Cardiac fibroblast (primary cell): ENCODE measurements around the gene DRICH1.
A peak's percentile ranks its signal among the peaks of the same experiment; 100 is the strongest.

Experiments
- DNase-seq, 2 donors: peaks; one replicate each; pipeline versions ENCODE4 v3.0.0 to v3.0.0-alpha.2; 2010; ENCODE audit warnings: low read depth in 2 of 2
- H3K4me3 ChIP-seq, 2 donors: replicated peaks in 1 of 2; 1 replicate in 1 of 2; 2 replicates in 1 of 2; pipeline ENCODE4 v1.5.1; 2011; ENCODE audit warnings: low read depth in 2 of 2, low read length in 2 of 2, mild to moderate bottlenecking in 2 of 2, moderate library complexity in 1 of 2
- CTCF ChIP-seq: IDR thresholded peaks from one replicate; pipeline ENCODE4 v1.5.1; 2011; ENCODE audit warnings: low read depth, mild to moderate bottlenecking, low read length, inconsistent platforms

DRICH1 gene

DNA sequence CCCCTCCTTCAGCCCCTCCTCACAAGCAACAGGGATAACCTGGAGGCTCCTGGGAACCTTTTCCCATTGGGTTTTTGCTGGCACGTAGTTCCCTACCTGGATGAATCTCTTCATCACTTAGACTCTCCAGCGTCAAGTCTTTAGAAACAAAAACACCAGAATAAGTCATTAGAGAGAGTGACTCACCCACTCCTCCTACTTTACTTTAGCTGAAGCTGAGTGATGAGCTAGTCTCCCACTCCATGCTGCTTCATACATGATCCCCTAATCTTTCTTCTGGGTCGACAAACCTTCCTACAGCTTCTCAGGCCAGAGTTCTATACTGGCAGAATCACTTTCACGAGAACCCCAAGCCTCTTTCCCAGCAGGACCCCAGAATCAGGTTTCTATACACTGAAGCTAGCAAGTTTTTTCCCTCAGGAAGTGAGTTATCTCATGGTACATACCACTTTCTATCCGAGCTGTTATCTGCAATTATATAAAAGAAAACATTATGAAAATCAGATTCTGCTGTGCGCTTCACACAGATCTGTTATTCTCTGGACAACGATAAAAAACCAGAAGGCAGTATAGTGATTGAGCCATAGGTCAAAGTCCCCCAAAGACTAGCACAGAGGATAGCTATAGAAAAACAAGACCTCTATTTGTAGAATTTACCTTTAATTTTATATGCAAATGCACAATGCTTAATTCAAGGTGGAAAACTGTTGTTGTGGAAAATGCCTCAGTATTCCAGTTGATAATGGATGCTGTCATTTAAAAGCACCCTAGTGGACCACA is 18.7 kb downstream of the DRICH1 start:
- no peak overlapping the region for H3K4me3 ChIP-seq
- DNase-seq = no peak
- TF ChIP-seq CTCF = no peak

- TF ChIP-seq CTCF = no peak
- no peak overlapping the region for H3K4me3 ChIP-seq
- DNase-seq = no peak
These were observed 21.9 kb downstream of the DRICH1 start for GRCh38 chr22:23609983-23610781.

DNA sequence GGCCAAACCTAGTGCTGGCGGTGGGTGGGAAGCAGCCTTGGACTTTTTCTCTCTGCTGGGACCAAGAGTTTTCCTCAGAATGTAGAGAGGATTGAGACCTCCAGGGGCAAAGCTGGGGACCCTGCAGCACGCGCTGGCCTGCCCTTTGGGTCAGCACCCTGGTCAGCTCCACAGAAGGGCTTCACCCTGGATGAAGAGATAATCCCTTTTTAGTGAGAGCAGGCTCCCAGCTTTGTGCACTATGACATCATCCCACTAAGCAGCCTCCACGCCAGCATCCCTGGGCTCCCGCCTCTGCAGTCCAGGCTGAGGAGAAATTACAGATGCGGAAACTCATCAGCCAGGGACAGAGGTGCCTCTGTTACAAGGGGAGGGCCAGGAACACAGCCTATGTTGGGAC is 23.5 kb downstream of the DRICH1 start:
- no peak overlapping the region for H3K4me3 ChIP-seq
- no peak for TF ChIP-seq CTCF
- DNase-seq = peak in 1 of 2 donors; percentile 17

- no peak overlapping the region for H3K4me3 ChIP-seq
- no peak for TF ChIP-seq CTCF
- no peak for DNase-seq
These were observed 25.7 kb downstream of the DRICH1 start for GRCh38 chr22:23606204-23607131.

DNA sequence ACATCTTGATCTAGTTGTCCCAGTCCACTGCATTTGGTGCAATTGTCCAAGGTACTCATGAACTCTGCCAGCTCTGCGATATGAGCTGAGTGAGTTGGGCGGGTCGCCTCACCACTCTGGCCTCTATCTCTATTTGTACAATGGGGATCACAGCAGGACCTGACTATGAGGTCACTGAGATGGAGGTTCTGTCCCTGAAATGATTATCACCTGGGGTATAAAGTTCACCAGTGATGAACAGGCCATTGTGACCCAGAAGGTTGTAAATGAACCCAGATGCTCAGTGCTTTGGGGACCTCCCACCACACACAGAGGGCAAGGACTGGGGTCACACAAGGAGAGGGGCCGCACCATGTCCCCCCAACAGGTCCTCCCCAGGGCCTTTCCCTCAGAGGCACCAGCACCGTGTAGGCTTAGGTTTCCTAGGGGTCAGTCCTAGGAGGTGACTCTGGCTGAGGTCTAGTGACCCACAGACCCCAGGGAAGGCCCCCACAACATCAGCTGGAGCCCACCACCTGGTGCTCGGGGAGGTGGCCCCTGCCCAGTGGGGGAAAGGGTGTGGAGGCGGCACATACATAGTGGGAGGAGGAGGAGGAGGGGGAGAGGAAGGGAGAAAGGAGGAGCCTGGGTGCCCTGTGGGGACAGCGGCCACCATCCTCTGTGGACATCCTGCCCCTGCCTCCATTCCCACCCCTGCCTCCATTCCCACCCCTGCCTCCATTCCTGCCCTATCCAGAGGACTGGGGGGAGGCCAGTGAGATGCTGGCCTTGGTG is 27.0 kb downstream of the DRICH1 start:
- TF ChIP-seq CTCF = no peak
- no peak for DNase-seq
- H3K4me3 ChIP-seq = no peak overlapping the region

GRCh38 chr22:23603266-23603665 is 28.9 kb downstream of the DRICH1 start:
- no peak overlapping the region for H3K4me3 ChIP-seq
- no peak for TF ChIP-seq CTCF
- DNase-seq = no peak
